Stimulated activated CD4-positive, alpha-beta T cell treated with anti-CD3 and anti-CD28 coated beads, Interleukin-12 subunit alpha, Interleukin-12 subunit beta, amount 100 ng/mL, for 48 hours (primary cell): ENCODE data around the gene OSM.

Source experiments
- DNase-seq, 3 donors: peaks; one replicate each; pipeline ENCODE4 v3.0.0-alpha.2; 2020; ENCODE audit warnings: low read depth in 2 of 3, low spot score in 1 of 3

The OSM gene

GRCh38 chr22:30266445-30267381 lies at the start of gene OSM:
OSM (minus strand) TSS chr22:30266851; CDS start chr22:30266799, 52 bp downstream.
- peak; percentile 68 to 75 (median 69) for DNase-seq

DNA sequence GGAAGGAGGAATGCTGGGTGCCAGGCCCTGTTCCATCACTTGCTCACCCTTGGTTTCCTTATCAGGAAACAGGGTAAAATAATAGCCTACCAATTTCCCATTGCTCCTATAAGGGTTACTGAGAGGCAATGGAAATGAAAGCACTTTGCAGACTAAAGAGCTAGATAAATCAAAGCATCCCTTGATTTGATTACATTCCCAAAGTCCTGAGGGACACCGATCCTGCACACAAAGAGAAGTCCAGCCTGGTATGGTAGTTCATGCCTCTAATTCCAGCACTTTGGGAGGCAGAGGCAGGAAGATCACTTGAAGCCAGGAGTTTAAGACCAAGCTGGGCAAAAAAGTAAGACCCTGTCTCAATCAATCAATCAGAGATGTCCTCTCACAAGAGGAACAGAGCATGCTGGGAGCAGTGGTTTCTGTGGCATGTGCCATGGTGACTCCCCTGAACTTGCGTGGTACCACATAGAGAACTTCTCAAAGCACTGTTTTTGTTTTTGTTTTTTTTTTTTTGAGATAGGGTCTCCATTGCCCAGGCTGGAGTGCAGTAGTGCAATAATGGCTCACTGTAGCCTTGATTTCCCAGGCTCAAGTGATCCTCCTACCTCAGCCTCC lies 49.4 kb upstream of the OSM start:
- no peak for DNase-seq

- peak in 1 of 3 donors; percentile 40 for DNase-seq
These were observed 48.3 kb upstream of the OSM start for GRCh38 chr22:30314915-30315314.

- no peak for DNase-seq
These were observed 47.1 kb upstream of the OSM start for GRCh38 chr22:30313527-30314363.

- no peak for DNase-seq
These were observed 45.4 kb upstream of the OSM start for GRCh38 chr22:30312053-30312452.

GRCh38 chr22:30310881-30311771 lies 44.5 kb upstream of the OSM start:
- DNase-seq = no peak

GRCh38 chr22:30309951-30310741 lies 43.5 kb upstream of the OSM start:
- DNase-seq = no peak

GRCh38 chr22:30308518-30309230 lies 42.0 kb upstream of the OSM start:
- no peak for DNase-seq

GRCh38 chr22:30308093-30308492 lies 41.4 kb upstream of the OSM start:
- DNase-seq = no peak

GRCh38 chr22:30307041-30307574 lies 40.5 kb upstream of the OSM start:
- no peak for DNase-seq

DNA sequence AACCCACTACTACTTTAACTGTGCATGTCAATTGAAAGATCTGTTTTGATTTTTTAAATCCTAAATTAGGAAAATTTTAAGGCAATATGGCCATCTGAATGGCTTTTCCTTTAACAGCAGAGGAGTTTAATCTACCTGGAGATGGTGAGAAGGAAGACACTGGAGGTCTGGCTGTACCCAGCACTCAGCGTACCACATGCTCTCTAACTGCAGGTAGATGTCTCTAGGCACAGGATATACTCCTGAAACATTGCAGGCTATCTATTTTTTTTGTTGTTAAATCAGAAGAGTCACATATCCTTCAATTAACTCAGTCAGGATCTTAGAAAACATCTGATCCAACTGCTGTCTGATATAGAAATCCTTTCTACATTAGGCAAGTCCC lies 40.0 kb upstream of the OSM start:
- no peak for DNase-seq

DNA sequence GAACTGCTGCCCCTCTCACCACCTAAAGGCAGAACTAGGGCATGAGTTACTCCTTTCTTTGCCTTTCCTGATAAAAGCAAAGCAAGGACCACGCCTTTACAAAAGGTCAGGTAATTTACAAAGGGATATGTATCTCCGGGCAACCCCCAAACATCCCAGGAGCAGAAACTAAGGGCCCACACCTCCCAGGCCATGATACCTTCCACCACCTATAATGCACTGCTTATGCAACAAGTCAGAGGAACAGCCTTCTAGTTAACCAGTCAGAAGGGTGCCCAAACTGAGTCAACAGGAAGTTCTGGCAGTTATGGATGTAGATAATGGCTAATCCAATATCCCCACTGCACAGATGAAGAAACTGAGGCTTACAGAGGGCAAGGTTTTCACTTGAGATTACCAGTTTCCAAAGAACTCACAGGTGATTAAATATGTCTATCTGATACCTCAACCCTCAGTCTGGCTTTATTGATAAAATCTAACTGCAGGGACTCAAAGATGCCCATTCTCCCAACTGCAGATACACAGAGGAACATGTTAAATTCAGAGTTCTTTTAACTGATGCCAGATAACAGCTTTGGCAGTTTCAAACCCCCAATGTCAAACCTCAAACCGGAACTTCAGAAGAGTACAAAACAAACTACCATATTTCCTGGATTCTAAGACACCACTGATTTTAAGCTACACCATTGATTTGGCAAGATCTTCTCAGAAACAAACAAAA lies 39.4 kb upstream of the OSM start:
- DNase-seq = no peak

- DNase-seq = no peak
These were observed 38.9 kb upstream of the OSM start for GRCh38 chr22:30305519-30305905.

- DNase-seq = no peak
These were observed 38.0 kb upstream of the OSM start for GRCh38 chr22:30304495-30305244.

GRCh38 chr22:30302810-30303138 lies 36.1 kb upstream of the OSM start:
- no peak for DNase-seq

DNA sequence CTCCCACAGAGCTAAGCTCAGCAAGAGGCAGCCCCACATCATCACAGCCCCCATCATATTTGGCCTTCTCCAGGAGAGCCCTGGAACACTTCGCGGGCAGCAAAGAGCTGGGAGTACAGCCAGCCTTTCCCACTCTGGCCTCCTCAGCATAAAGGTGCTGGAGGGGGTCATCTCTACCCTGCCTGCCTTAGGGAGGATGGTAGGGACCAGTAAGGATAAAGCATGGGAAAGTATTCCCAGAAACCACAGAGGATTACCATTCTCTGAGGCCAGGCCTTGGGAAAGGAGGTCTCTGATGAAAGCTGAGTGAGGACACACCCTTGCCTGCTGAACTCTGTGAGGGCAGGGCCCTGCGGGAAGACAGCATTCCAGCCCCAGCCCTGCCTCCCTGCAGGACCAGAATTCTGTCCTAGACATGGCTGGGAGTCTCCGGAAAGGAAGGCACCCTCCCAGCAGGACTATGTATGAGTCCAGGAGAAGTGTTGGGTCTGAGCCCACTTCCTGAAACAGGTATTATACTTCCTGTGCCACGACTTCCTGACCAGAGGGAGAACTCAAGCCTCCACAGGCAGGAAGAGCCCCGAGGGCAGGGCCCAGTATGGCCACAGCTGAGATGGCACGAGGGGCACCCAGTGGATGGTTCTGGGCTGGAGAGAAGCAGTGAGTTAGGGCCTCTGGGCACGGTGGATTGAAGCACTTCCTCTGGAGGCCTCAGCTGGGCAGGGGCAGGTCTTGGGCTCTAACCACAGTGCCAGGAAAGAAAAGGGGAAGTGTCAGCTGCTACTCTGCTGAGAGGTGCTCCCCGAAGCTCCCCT lies 35.6 kb upstream of the OSM start:
- DNase-seq = no peak

DNA sequence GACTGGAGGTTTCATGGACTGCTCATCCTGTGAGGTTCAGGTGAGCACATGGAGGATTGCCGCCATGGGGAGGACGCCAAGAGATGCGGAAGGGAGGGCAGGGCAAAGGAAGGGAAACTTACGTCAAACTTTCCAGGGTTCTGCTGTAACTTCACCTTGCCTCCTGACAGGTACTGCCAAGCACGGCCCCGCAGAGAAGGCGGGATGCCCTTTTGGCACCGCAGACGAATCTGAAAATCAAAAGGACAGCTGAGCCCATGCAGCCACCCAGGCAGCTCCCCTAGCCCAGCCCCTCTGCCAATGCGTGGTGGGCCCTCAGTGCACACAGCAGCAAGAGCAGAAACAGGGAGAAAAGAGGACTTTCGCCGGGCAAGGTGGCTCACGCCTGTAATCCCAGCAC lies 32.7 kb upstream of the OSM start:
- no peak for DNase-seq
